Nephron (organoid): Measurements from ENCODE around the gene CHRM4.

Experiments used
- H3K27ac Mint-ChIP-seq, 3 experiments: 2 replicates each; pipeline ENCODE4 v1.8.0; 2020; ENCODE audit warnings: mixed read lengths in 3 of 3, mild to moderate bottlenecking in 2 of 3, moderate library complexity in 1 of 3
- H3K27me3 Mint-ChIP-seq: 2 replicates; pipeline ENCODE4 v1.8.0; 2021; ENCODE audit warnings: low read depth, mild to moderate bottlenecking, moderate library complexity, mixed read lengths
- H3K36me3 Mint-ChIP-seq: 2 replicates; pipeline ENCODE4 v1.8.0; 2020; ENCODE audit warnings: low read depth, mixed read lengths
- H3K4me1 Mint-ChIP-seq: 2 replicates; pipeline ENCODE4 v1.8.0; 2020; ENCODE audit warnings: mixed read lengths
- H3K4me3 Mint-ChIP-seq, 3 experiments: 2 replicates each; pipeline ENCODE4 v1.8.0; 2020; ENCODE audit warnings: mild to moderate bottlenecking in 3 of 3, mixed read lengths in 3 of 3, moderate library complexity in 2 of 3
- H3K9me3 Mint-ChIP-seq: 2 replicates; pipeline ENCODE4 v1.8.0; 2020; ENCODE audit warnings: mixed read lengths
- CTCF ChIP-seq, 3 experiments: fragments of 200-600 bp; sonication (generic); IDR thresholded peaks; one replicate each; pipeline ENCODE4 v1.5.0; 2021; ENCODE audit warnings: antibody characterized with exemption in 3 of 3; ENCODE audit not compliant: unreplicated experiment in 3 of 3

Gene CHRM4

GRCh38 chr11:46356924-46357482 is 34.6 kb downstream of the CHRM4 start:
- peak overlapping the region in 1 of 3 experiments; percentile 8 for H3K4me3 Mint-ChIP-seq
- H3K27ac Mint-ChIP-seq = peak overlapping the region; percentile 28 to 92 (median 52)
- peaks cover 39% of the 10 kb centered on the region for H3K4me1 Mint-ChIP-seq
- H3K9me3 Mint-ChIP-seq = no peaks in the 10 kb centered on the region
- H3K36me3 Mint-ChIP-seq = no peaks in the 10 kb centered on the region
- TF ChIP-seq CTCF (IDR thresholded peaks at IDR 0.05; ENCODE audit: unreplicated experiment in 3 of 3) = no peak
- H3K27me3 Mint-ChIP-seq = no peaks in the 10 kb centered on the region

DNA sequence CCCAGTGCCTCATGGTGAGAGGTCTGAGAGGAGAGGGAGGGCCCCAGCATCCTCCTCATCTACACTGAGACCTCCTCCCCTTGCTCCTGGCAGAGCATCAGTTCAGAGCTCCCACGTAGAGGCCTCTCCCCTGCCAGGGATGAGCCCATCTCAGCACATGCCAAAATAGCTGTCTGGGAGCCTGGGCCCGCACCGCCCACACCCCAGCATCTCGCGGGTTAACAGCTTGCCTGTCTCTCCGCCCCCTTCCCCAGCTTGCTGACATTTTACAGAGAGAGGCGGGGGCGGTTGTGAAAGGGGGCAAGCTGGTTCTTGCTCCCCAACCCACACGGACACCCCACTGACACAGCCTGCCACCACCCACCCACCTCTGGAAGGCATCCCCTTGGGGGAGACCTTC is 37.9 kb downstream of the CHRM4 start:
- peak overlapping the region in 2 of 3 experiments; percentile 89 to 90 for H3K27ac Mint-ChIP-seq
- no peak overlapping the region for H3K4me3 Mint-ChIP-seq
- no peak for TF ChIP-seq CTCF (IDR thresholded peaks at IDR 0.05; ENCODE audit: unreplicated experiment in 3 of 3)
- peaks cover 50% of the 10 kb centered on the region for H3K4me1 Mint-ChIP-seq
- no peaks in the 10 kb centered on the region for H3K36me3 Mint-ChIP-seq
- peaks cover 7% of the 10 kb centered on the region for H3K27me3 Mint-ChIP-seq
- no peaks in the 10 kb centered on the region for H3K9me3 Mint-ChIP-seq

DNA sequence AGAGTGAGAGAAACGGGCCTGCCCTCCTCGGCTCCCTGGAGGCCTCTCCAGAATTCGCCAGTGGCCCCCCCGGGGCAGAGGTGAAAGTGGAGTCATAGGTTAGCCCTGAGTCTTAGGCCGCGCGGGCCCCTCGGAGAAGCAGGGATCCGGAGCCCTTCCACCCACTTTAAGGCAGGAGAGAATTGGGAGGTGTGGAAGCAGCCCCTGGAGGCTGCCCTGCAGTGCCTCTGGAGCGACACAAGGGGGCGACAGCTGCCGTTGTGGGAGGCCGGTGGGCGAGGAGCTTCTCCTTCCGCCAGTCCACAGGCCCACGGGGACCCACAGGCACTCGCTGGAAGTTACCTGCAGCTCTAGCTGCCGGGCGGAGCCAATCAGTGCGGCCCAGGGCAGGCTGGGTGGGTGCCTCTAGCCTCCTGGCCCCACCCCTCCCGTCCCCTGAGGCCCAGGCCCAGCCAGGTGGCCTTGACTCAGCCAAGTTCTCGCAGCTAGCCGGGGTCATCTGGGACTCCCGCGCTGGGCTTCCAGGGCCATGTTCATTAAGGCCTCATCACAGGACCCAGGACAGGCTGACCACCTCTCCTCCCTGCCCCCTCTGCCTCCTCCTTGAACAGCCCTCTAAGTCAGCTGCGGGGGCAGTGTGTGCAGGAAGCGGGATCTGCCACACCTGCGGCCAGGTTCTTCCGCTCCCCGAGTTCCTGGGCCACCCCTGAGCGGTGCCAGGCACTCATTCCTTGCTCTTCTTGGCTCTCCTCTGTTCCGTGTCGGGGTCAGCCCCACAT is 39.3 kb downstream of the CHRM4 start:
- H3K36me3 Mint-ChIP-seq = no peaks in the 10 kb centered on the region
- peaks cover 55% of the 10 kb centered on the region for H3K4me1 Mint-ChIP-seq
- H3K9me3 Mint-ChIP-seq = no peaks in the 10 kb centered on the region
- H3K4me3 Mint-ChIP-seq = peak overlapping the region in 2 of 3 experiments; percentile 19 to 64
- TF ChIP-seq CTCF (IDR thresholded peaks at IDR 0.05; ENCODE audit: unreplicated experiment in 3 of 3) = peak; percentile 71 to 92 (median 80)
- H3K27ac Mint-ChIP-seq = peak overlapping the region in 1 of 3 experiments; percentile 39
- H3K27me3 Mint-ChIP-seq = peaks cover 7% of the 10 kb centered on the region

- Mint-ChIP-seq H3K27ac (peak overlapping the region in 1 of 3 experiments; percentile 39), H3K9me3 (no peaks in the 10 kb centered on the region), H3K36me3 (no peaks in the 10 kb centered on the region), H3K4me3 (peak overlapping the region in 2 of 3 experiments; percentile 20 to 64), H3K4me1 (peaks cover 55% of the 10 kb centered on the region), H3K27me3 (peaks cover 7% of the 10 kb centered on the region)
- TF ChIP-seq CTCF (IDR thresholded peaks at IDR 0.05; ENCODE audit: unreplicated experiment in 3 of 3) = no peak
These were observed 40.0 kb downstream of the CHRM4 start for GRCh38 chr11:46351606-46352005.

- Mint-ChIP-seq H3K27ac (no peak overlapping the region), H3K27me3 (peaks cover 12% of the 10 kb centered on the region)
These were observed 40.4 kb downstream of the CHRM4 start for GRCh38 chr11:46351148-46351547.

More at GRCh38 chr11:46351148-46351547, 40.4 kb downstream of the CHRM4 start:
- no peaks in the 10 kb centered on the region for H3K36me3 Mint-ChIP-seq
- H3K4me1 Mint-ChIP-seq = peaks cover 55% of the 10 kb centered on the region
- peak overlapping the region in 1 of 3 experiments; percentile 20 for H3K4me3 Mint-ChIP-seq
- no peaks in the 10 kb centered on the region for H3K9me3 Mint-ChIP-seq
- no peak for TF ChIP-seq CTCF (IDR thresholded peaks at IDR 0.05; ENCODE audit: unreplicated experiment in 3 of 3)
